ACC112 (cell line): Measurements from ENCODE around the gene STXBP5L.
"Not testable (repeated sequence)": the region's sequence is repeated elsewhere in the genome, so short reads cannot be mapped to it uniquely, and the experiment has no call there.

Experiments used
- H2AFZ ChIP-seq: fragments of 200-600 bp; sonication (generic); one replicate; pipeline ENCODE4 v1.6.0; 2017; ENCODE audit warnings: antibody characterized with exemption, low read length; ENCODE audit not compliant: unreplicated experiment
- H3K27ac ChIP-seq: fragments of 200-600 bp; sonication (generic); 2 replicates; pipeline ENCODE4 v1.5.1; 2014; ENCODE audit warnings: low read depth, mild to moderate bottlenecking, antibody characterized with exemption, low read length, moderate library complexity
- H3K27me3 ChIP-seq: fragments of 200-600 bp; sonication (generic); 2 replicates; pipeline ENCODE4 v1.6.1; 2014; ENCODE audit warnings: mild to moderate bottlenecking, antibody characterized with exemption, low read length, moderate library complexity, mixed read lengths; ENCODE audit not compliant: insufficient read depth
- H3K36me3 ChIP-seq: fragments of 200-600 bp; sonication (generic); 2 replicates; pipeline ENCODE4 v1.6.1; 2016; ENCODE audit warnings: mild to moderate bottlenecking, antibody characterized with exemption, low read length, moderate library complexity, mixed read lengths; ENCODE audit not compliant: insufficient read depth
- H3K4me1 ChIP-seq: fragments of 200-600 bp; sonication (generic); one replicate; pipeline ENCODE4 v1.6.1; 2016; ENCODE audit warnings: low read length, mixed read lengths; ENCODE audit not compliant: insufficient read depth, unreplicated experiment, control insufficient read depth
- H3K4me3 ChIP-seq: fragments of 200-600 bp; sonication (generic); 2 replicates; pipeline ENCODE4 v1.5.1; 2014; ENCODE audit warnings: mild to moderate bottlenecking, low read depth, low read length
- H3K79me2 ChIP-seq: fragments of 200-600 bp; sonication (generic); one replicate; pipeline ENCODE4 v1.6.0; 2016; ENCODE audit warnings: low read length; ENCODE audit not compliant: control insufficient read depth, unreplicated experiment, insufficient read depth

Gene STXBP5L

GRCh38 chr3:120908030-120908794 is at the start of gene STXBP5L:
Gene STXBP5L (plus strand): TSS chr3:120908205. CDS start chr3:120909579, 1,374 bp downstream.
- H3K4me1 ChIP-seq = no peaks in the 10 kb centered on the region
- H3K79me2 ChIP-seq = no peaks in the 10 kb centered on the region
- no peak within 1 kb of the TSS for H3K27ac ChIP-seq
- H3K27me3 ChIP-seq = peaks cover 77% of the 10 kb centered on the region
- no peak within 1 kb of the TSS for H2AFZ ChIP-seq
- no peaks in the 10 kb centered on the region for H3K36me3 ChIP-seq
- H3K4me3 ChIP-seq = peak within 1 kb of the TSS; percentile 35

GRCh38 chr3:120858521-120858920 is 49.5 kb upstream of the STXBP5L start:
- Histone ChIP-seq H3K79me2 (no peaks in the 10 kb centered on the region), H3K27me3 (peaks cover 21% of the 10 kb centered on the region), H3K4me1 (no peaks in the 10 kb centered on the region), H3K4me3 (no peak overlapping the region), H2AFZ (no peak overlapping the region), H3K36me3 (no peaks in the 10 kb centered on the region), H3K27ac (no peak overlapping the region)

- no peaks in the 10 kb centered on the region for H3K36me3 ChIP-seq
- H3K4me3 ChIP-seq = no peak overlapping the region
- no peaks in the 10 kb centered on the region for H3K4me1 ChIP-seq
- H2AFZ ChIP-seq = no peak overlapping the region
- H3K79me2 ChIP-seq = no peaks in the 10 kb centered on the region
- H3K27me3 ChIP-seq = peaks cover 29% of the 10 kb centered on the region
- no peak overlapping the region for H3K27ac ChIP-seq
Observed at GRCh38 chr3:120864541-120864940, 43.5 kb upstream of the STXBP5L start.

- H3K79me2 ChIP-seq = no peaks in the 10 kb centered on the region
- H3K4me3 ChIP-seq = no peak overlapping the region
- no peaks in the 10 kb centered on the region for H3K4me1 ChIP-seq
- H3K27ac ChIP-seq = no peak overlapping the region
- H3K36me3 ChIP-seq = no peaks in the 10 kb centered on the region
- peaks cover 12% of the 10 kb centered on the region for H3K27me3 ChIP-seq
- no peak overlapping the region for H2AFZ ChIP-seq
Observed at GRCh38 chr3:120875507-120875906, 32.5 kb upstream of the STXBP5L start.

GRCh38 chr3:120875989-120876388 is 32.0 kb upstream of the STXBP5L start:
- no peak overlapping the region for H2AFZ ChIP-seq
- H3K79me2 ChIP-seq = no peaks in the 10 kb centered on the region
- peaks cover 12% of the 10 kb centered on the region; the same call in 1 of the 2 replicates for H3K27me3 ChIP-seq
- H3K36me3 ChIP-seq = no peaks in the 10 kb centered on the region
- H3K27ac ChIP-seq = no peak overlapping the region
- no peak overlapping the region for H3K4me3 ChIP-seq
- no peaks in the 10 kb centered on the region for H3K4me1 ChIP-seq

GRCh38 chr3:120879411-120879810 is 28.6 kb upstream of the STXBP5L start:
- no peak overlapping the region for H3K4me3 ChIP-seq
- H3K27me3 ChIP-seq = no peaks in the 10 kb centered on the region
- H2AFZ ChIP-seq = no peak overlapping the region
- H3K27ac ChIP-seq = no peak overlapping the region
- H3K4me1 ChIP-seq = no peaks in the 10 kb centered on the region
- H3K36me3 ChIP-seq = no peaks in the 10 kb centered on the region
- H3K79me2 ChIP-seq = no peaks in the 10 kb centered on the region

GRCh38 chr3:120892921-120893320 is 15.1 kb upstream of the STXBP5L start:
- no peak overlapping the region for H3K27ac ChIP-seq
- no peaks in the 10 kb centered on the region for H3K4me1 ChIP-seq
- no peak overlapping the region for H3K4me3 ChIP-seq
- no peaks in the 10 kb centered on the region for H3K79me2 ChIP-seq
- no peak overlapping the region for H2AFZ ChIP-seq
- peaks cover 19% of the 10 kb centered on the region; the same call in 1 of the 2 replicates for H3K27me3 ChIP-seq
- H3K36me3 ChIP-seq = no peaks in the 10 kb centered on the region

GRCh38 chr3:120894316-120895057 is 13.5 kb upstream of the STXBP5L start:
- Histone ChIP-seq H3K27me3 (peaks cover 15% of the 10 kb centered on the region; the same call in 1 of the 2 replicates), H3K79me2 (no peaks in the 10 kb centered on the region), H3K36me3 (no peaks in the 10 kb centered on the region), H3K27ac (no peak overlapping the region), H2AFZ (no peak overlapping the region), H3K4me1 (no peaks in the 10 kb centered on the region), H3K4me3 (no peak overlapping the region)

- not testable (repeated sequence) for H2AFZ ChIP-seq, H3K4me1 ChIP-seq, H3K4me3 ChIP-seq, H3K79me2 ChIP-seq, H3K27ac ChIP-seq, H3K36me3 ChIP-seq
- peaks cover 18% of the 10 kb centered on the region for H3K27me3 ChIP-seq
Observed at GRCh38 chr3:120901716-120902115, 6.3 kb upstream of the STXBP5L start.

- peaks cover 33% of the 10 kb centered on the region for H3K27me3 ChIP-seq
- H3K4me1 ChIP-seq = no peaks in the 10 kb centered on the region
- H3K4me3 ChIP-seq = no peak overlapping the region
- no peak overlapping the region for H2AFZ ChIP-seq
- no peaks in the 10 kb centered on the region for H3K79me2 ChIP-seq
- no peaks in the 10 kb centered on the region for H3K36me3 ChIP-seq
- H3K27ac ChIP-seq = no peak overlapping the region
Observed at GRCh38 chr3:120903221-120903620, 4.8 kb upstream of the STXBP5L start.

GRCh38 chr3:120907659-120908029 is 361 bp upstream of the STXBP5L start:
- Histone ChIP-seq H3K79me2 (no peaks in the 10 kb centered on the region), H3K4me3 (no peak overlapping the region), H3K27me3 (peaks cover 72% of the 10 kb centered on the region), H2AFZ (no peak overlapping the region), H3K4me1 (no peaks in the 10 kb centered on the region), H3K27ac (no peak overlapping the region), H3K36me3 (no peaks in the 10 kb centered on the region)
